CD4-positive, CD25-positive, alpha-beta regulatory T cell (primary cell): ENCODE results near the gene LENEP. TPM values are rescaled to one million over a fixed set of nuclear protein-coding genes. Genes with fewer than 3 reads are reported as not detected.

Source experiments
- ATAC-seq, 2 donors: fragments of 150-1000 bp; cut with Tn5 transposase; one replicate each; pipeline ENCODE4 v1.10.0; 2021; ENCODE audit warnings: low read depth in 2 of 2, moderate number of reproducible peaks in 2 of 2, moderate library complexity in 1 of 2
- DNase-seq, 3 donors: peaks; one replicate each; pipeline versions ENCODE4 v3.0.0 to v3.0.0-alpha.2; 2012 to 2022; ENCODE audit warnings: mixed read lengths in 1 of 3
- H3K27ac ChIP-seq: one replicate; pipeline ENCODE4 v1.7.0; 2013; ENCODE audit warnings: mild to moderate bottlenecking, low read length; ENCODE audit not compliant: insufficient read depth, poor library complexity, severe bottlenecking
- H3K27me3 ChIP-seq: one replicate; pipeline ENCODE4 v1.7.0; 2013; ENCODE audit warnings: low read length; ENCODE audit not compliant: control insufficient read depth, insufficient read depth
- H3K36me3 ChIP-seq: one replicate; pipeline ENCODE4 v1.7.0; 2013; ENCODE audit warnings: mild to moderate bottlenecking, low read length, moderate library complexity; ENCODE audit not compliant: control insufficient read depth, insufficient read depth
- H3K4me1 ChIP-seq: 2 replicates; pipeline ENCODE4 v1.7.0; 2013; ENCODE audit warnings: mild to moderate bottlenecking, low read length; ENCODE audit not compliant: insufficient read depth, control insufficient read depth, poor library complexity, severe bottlenecking
- H3K4me3 ChIP-seq: one replicate; pipeline ENCODE4 v1.7.0; 2013; ENCODE audit warnings: low read depth, mild to moderate bottlenecking, low read length, moderate library complexity
- H3K9me3 ChIP-seq, 2 experiments: 1 replicate in 1 of 2; 2 replicates in 1 of 2; pipeline ENCODE4 v1.7.0; 2013; ENCODE audit warnings: low read length in 2 of 2, mild to moderate bottlenecking in 1 of 2, moderate library complexity in 1 of 2; ENCODE audit not compliant: control insufficient read depth in 2 of 2
- H3K27ac Mint-ChIP-seq, 3 donors: one replicate each; pipeline ENCODE4 v1.8.0; 2020 to 2022; ENCODE audit warnings: mild to moderate bottlenecking in 3 of 3, mixed read lengths in 3 of 3, moderate library complexity in 2 of 3
- H3K27me3 Mint-ChIP-seq: one replicate; pipeline ENCODE4 v1.8.0; 2022; ENCODE audit warnings: mild to moderate bottlenecking, mixed read lengths
- H3K36me3 Mint-ChIP-seq: one replicate; pipeline ENCODE4 v1.8.0; 2020; ENCODE audit warnings: mixed read lengths
- H3K4me1 Mint-ChIP-seq, 4 donors: one replicate each; pipeline ENCODE4 v1.8.0; 2020 to 2022; ENCODE audit warnings: mixed read lengths in 4 of 4, mild to moderate bottlenecking in 1 of 4
- H3K4me3 Mint-ChIP-seq, 4 donors: one replicate each; pipeline ENCODE4 v1.8.0; 2020 to 2022; ENCODE audit warnings: mild to moderate bottlenecking in 4 of 4, mixed read lengths in 4 of 4, moderate library complexity in 3 of 4
- H3K9me3 Mint-ChIP-seq, 7 donors: one replicate each; pipeline ENCODE4 v1.8.0; 2020 to 2022; ENCODE audit warnings: mixed read lengths in 7 of 7, mild to moderate bottlenecking in 3 of 7, moderate library complexity in 2 of 7
- polyA plus RNA-seq, 4 donors: library from polyadenylated mRNA; unstranded; fragments of 300-500 nt; fragmentation: Illumina TruSeq; gene quantifications; one replicate each; pipeline ENCODE4 v1.2.3, GENCODE V29; 2021
- total RNA-seq: library from RNA; stranded (reverse); gene quantifications from one replicate; pipeline ENCODE4 v1.2.3, GENCODE V29; 2022

The LENEP gene
- total and polyA plus RNA-seq, 5 donors from 2014 or later = not detected

GRCh38 chr1:154957091-154957657 lies 36.2 kb upstream of the LENEP start:
- Mint-ChIP-seq H3K36me3 (peaks cover 18% of the 10 kb centered on the region), H3K27me3 (peaks cover 6% of the 10 kb centered on the region), H3K27ac (peak overlapping the region; percentile 71 to 100 (median 99)), H3K4me3 (peak overlapping the region; percentile 18 to 97 (median 55)), H3K4me1 (peaks cover 6 to 76% (median 43%) of the 10 kb centered on the region in 4 donors), H3K9me3 (peaks cover 0 to 4% (median 0%) of the 10 kb centered on the region in 7 donors)
- peak overlapping the region; percentile 100 for H3K27ac ChIP-seq
- H3K4me1 ChIP-seq = peaks cover 76% of the 10 kb centered on the region
- no peak overlapping the region for H3K4me3 ChIP-seq
- no peaks in the 10 kb centered on the region for H3K9me3 ChIP-seq
- ATAC-seq (no peak), DNase-seq (no peak)
- no peaks in the 10 kb centered on the region for H3K27me3 ChIP-seq
- peaks cover 23% of the 10 kb centered on the region for H3K36me3 ChIP-seq

GRCh38 chr1:154958036-154958435 lies 35.4 kb upstream of the LENEP start:
- Mint-ChIP-seq H3K27me3 (peaks cover 6% of the 10 kb centered on the region), H3K27ac (peak overlapping the region in 2 of 3 donors; percentile 46 to 99), H3K9me3 (peaks cover 0 to 4% (median 0%) of the 10 kb centered on the region in 7 donors), H3K36me3 (peaks cover 11% of the 10 kb centered on the region), H3K4me1 (peaks cover 6 to 76% (median 43%) of the 10 kb centered on the region in 4 donors), H3K4me3 (peak overlapping the region in 3 of 4 donors; percentile 33 to 79 (median 74))
- Histone ChIP-seq H3K9me3 (no peaks in the 10 kb centered on the region), H3K4me1 (peaks cover 76% of the 10 kb centered on the region), H3K4me3 (no peak overlapping the region), H3K27ac (peak overlapping the region; percentile 5), H3K36me3 (peaks cover 25% of the 10 kb centered on the region), H3K27me3 (no peaks in the 10 kb centered on the region)
- DNase-seq (no peak), ATAC-seq (no peak)

GRCh38 chr1:154958681-154959425 lies 34.5 kb upstream of the LENEP start:
- Histone ChIP-seq H3K36me3 (peaks cover 28% of the 10 kb centered on the region), H3K27me3 (no peaks in the 10 kb centered on the region), H3K9me3 (no peaks in the 10 kb centered on the region), H3K4me3 (no peak overlapping the region), H3K4me1 (peaks cover 69% of the 10 kb centered on the region), H3K27ac (no peak overlapping the region)
- H3K27ac Mint-ChIP-seq = peak overlapping the region; percentile 15 to 56 (median 46)
- peak overlapping the region; percentile 33 to 79 (median 56) for H3K4me3 Mint-ChIP-seq
- peaks cover 0 to 4% (median 0%) of the 10 kb centered on the region in 7 donors for H3K9me3 Mint-ChIP-seq
- ATAC-seq (no peak), DNase-seq (no peak)
- peaks cover 10% of the 10 kb centered on the region for H3K36me3 Mint-ChIP-seq
- H3K4me1 Mint-ChIP-seq = peaks cover 6 to 76% (median 40%) of the 10 kb centered on the region in 4 donors
- H3K27me3 Mint-ChIP-seq = peaks cover 6% of the 10 kb centered on the region

GRCh38 chr1:154959426-154959780 lies 34.0 kb upstream of the LENEP start:
- peak overlapping the region; percentile 23 for H3K27ac ChIP-seq
- peaks cover 63% of the 10 kb centered on the region for H3K4me1 ChIP-seq
- H3K27me3 Mint-ChIP-seq = peaks cover 6% of the 10 kb centered on the region
- no peak overlapping the region for H3K4me3 ChIP-seq
- no peak for DNase-seq
- peak overlapping the region in 1 of 4 donors; percentile 98 for H3K4me3 Mint-ChIP-seq
- no peaks in the 10 kb centered on the region for H3K27me3 ChIP-seq
- H3K4me1 Mint-ChIP-seq = peaks cover 6 to 72% (median 36%) of the 10 kb centered on the region in 4 donors
- H3K36me3 Mint-ChIP-seq = peaks cover 13% of the 10 kb centered on the region
- H3K27ac Mint-ChIP-seq = peak overlapping the region in 2 of 3 donors; percentile 71 to 96
- ATAC-seq = no peak
- peaks cover 30% of the 10 kb centered on the region for H3K36me3 ChIP-seq
- peaks cover 0 to 4% (median 0%) of the 10 kb centered on the region in 7 donors for H3K9me3 Mint-ChIP-seq
- no peaks in the 10 kb centered on the region for H3K9me3 ChIP-seq

GRCh38 chr1:154960446-154961136 lies 32.8 kb upstream of the LENEP start:
- peak overlapping the region; percentile 96 to 98 (median 97) for H3K4me3 Mint-ChIP-seq
- Histone ChIP-seq H3K4me1 (peaks cover 53% of the 10 kb centered on the region), H3K4me3 (peak overlapping the region; percentile 85), H3K27ac (peak overlapping the region; percentile 92), H3K36me3 (peaks cover 39% of the 10 kb centered on the region), H3K27me3 (no peaks in the 10 kb centered on the region), H3K9me3 (no peaks in the 10 kb centered on the region)
- peaks cover 0 to 2% (median 0%) of the 10 kb centered on the region in 7 donors for H3K9me3 Mint-ChIP-seq
- H3K27me3 Mint-ChIP-seq = peaks cover 6% of the 10 kb centered on the region
- peaks cover 11% of the 10 kb centered on the region for H3K36me3 Mint-ChIP-seq
- ATAC-seq (no peak), DNase-seq (no peak)
- H3K4me1 Mint-ChIP-seq = peaks cover 6 to 62% (median 32%) of the 10 kb centered on the region in 4 donors
- peak overlapping the region; percentile 91 to 97 (median 96) for H3K27ac Mint-ChIP-seq

GRCh38 chr1:154961207-154962155 lies 31.9 kb upstream of the LENEP start, which contains the start of gene PYGO2:
TSS of gene PYGO2 (minus strand) at chr1:154961782. CDS start at chr1:154961576, 206 bp downstream.
- H3K4me1 Mint-ChIP-seq = peaks cover 6 to 57% (median 26%) of the 10 kb centered on the region in 4 donors
- H3K36me3 ChIP-seq = peaks cover 48% of the 10 kb centered on the region
- peak within 1 kb of the TSS; percentile 95 to 97 (median 96) for H3K27ac Mint-ChIP-seq
- no peaks in the 10 kb centered on the region for H3K9me3 ChIP-seq
- H3K27me3 Mint-ChIP-seq = no peaks in the 10 kb centered on the region
- no peaks in the 10 kb centered on the region for H3K27me3 ChIP-seq
- H3K4me1 ChIP-seq = peaks cover 45% of the 10 kb centered on the region
- peak within 1 kb of the TSS; percentile 85 for H3K4me3 ChIP-seq
- H3K36me3 Mint-ChIP-seq = peaks cover 13% of the 10 kb centered on the region
- peak; percentile 81 to 87 (median 84) for DNase-seq
- peak within 1 kb of the TSS; percentile 96 to 98 (median 97) for H3K4me3 Mint-ChIP-seq
- no peaks in the 10 kb centered on the region for H3K9me3 Mint-ChIP-seq
- peak; percentile 79 to 82 for ATAC-seq
- H3K27ac ChIP-seq = peak within 1 kb of the TSS; percentile 92
